ENCODE data around the gene ANKRD62. TPM values are rescaled to one million over a fixed set of nuclear protein-coding genes. Genes with fewer than 3 reads are reported as not detected.
A peak's percentile ranks its signal among the peaks of the same experiment; 100 is the strongest.

The ANKRD62 gene
- total RNA-seq (2014; rRNA removed; shearing (Covaris generic); ENCODE audit: low replicate concordance) = 0.61 TPM in 1 of 2 replicates, not detected in the other

- DNase-seq (ENCODE audit: low read depth) = no peak
- in situ Hi-C loops (cut with HindIII; ENCODE audit: low pct_unique_long_range_greater_than_20kb, low sequenced_read_pairs) = no loop called here
These were observed at the start of gene ANKRD62 for GRCh38 chr18:12093520-12094257. Gene ANKRD62, plus strand, starts transcription at chr18:12093843. Its CDS starts 175 bp downstream, at chr18:12094018.

GRCh38 chr18:12044591-12044990, 49.1 kb upstream of the ANKRD62 start:
- no peak for DNase-seq (ENCODE audit: low read depth)
- in situ Hi-C loops (cut with HindIII; ENCODE audit: low pct_unique_long_range_greater_than_20kb, low sequenced_read_pairs) = no loop called here

DNA sequence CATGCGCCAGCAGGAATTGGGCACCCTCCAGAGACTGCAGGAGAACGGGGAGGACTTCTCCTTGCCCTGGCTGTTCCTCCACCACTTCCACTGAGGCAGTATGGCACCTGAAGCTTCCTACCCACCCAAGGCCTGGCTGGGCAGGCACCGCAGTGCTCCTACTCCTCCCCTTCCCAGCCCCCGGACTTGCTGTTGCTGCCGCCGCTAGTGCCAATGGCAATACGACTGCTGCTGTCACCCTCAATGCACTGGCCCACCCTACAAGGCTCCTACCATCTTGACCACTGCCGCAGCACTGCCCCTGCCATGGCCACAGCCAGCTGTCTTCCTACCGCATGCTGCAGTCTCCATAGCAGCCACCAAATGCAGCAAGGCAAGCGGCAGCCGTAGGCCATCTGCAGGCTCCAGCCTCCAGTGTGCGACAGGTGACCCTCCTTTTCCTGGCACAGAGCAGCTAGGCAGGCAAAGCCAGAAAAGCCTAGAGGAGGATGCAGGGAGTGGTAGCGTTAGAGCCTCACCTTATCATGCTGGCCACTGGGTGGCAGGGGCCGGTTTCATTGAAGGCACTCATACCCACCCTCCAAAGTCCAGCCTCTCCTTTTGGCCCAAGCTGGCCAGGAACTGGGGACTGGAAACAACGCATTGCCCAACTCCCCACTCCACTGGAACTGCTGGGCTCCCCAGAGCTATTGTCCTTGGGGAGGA, 47.4 kb upstream of the ANKRD62 start:
- no peak for DNase-seq (ENCODE audit: low read depth)
- in situ Hi-C loops (cut with HindIII; ENCODE audit: low pct_unique_long_range_greater_than_20kb, low sequenced_read_pairs) = no loop called here

DNA sequence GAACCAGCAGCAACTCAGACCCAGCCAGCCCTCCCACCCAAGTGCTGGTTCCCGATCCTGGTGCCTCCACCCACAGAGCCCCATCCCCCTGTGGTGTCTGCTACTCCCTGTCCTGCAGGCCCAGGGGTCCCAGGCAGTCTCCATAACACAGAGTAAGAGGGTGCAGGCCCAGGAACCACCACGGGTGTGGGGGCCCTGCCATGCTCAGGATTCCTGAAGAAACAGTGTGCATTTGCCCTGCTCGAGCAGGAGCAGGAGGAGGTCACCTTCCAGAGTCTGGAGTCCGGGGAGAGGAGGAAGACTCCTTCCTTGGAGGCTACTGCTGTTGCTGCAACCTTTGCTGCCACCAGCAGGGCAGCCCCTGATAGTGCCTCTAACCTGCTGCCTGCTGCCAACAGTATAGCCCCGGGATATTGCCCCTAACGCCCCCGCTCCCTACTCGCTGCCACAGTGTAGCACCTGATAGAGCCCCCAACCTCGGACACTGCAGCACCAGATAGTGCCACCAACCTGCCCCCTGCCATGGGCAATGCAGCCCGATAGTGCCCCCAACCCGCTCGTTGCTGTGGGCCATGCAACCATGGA, 46.8 kb upstream of the ANKRD62 start:
- in situ Hi-C loops (cut with HindIII; ENCODE audit: low pct_unique_long_range_greater_than_20kb, low sequenced_read_pairs) = no loop called here
- DNase-seq (ENCODE audit: low read depth) = no peak

DNA sequence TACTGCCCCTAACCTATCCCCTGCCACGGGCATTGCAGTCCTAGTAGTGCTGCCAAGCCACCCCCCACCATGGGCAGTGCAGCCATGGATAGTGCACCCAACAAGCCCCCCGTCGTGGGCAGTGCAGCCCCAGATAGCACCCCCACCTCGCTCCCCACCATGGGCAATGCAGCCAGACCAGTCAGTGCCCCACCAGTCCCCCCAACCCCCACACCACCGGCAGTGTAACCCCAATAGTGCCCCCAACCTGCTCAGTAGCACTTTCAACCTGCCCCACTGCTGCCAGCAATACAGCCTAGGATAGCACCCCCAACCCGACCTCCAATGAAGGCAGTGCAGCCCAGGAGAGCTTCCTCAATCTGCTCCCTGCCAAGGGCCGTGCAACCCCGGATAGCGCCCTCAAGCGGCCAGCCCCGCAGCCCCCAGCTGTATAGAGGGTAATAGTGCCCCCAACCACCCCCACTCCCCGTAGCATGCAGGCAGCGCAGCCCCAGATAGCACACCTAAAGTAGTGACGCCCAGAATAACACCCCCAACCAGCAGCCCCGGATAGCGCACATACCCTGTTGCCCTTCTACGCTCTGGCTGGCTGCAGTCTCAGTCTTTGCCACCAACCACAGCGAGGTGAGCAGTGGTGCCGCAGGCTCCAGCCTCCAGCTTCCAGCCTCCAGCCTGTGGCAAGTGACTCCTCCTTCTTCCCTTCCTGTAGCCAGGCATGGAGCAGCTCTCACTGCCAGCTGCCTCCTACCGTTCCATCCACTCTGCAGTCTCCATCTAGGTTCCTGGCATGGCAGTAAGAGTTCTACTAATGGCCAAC, 45.4 kb upstream of the ANKRD62 start:
- in situ Hi-C loops (cut with HindIII; ENCODE audit: low pct_unique_long_range_greater_than_20kb, low sequenced_read_pairs) = no loop called here
- no peak for DNase-seq (ENCODE audit: low read depth)

DNA sequence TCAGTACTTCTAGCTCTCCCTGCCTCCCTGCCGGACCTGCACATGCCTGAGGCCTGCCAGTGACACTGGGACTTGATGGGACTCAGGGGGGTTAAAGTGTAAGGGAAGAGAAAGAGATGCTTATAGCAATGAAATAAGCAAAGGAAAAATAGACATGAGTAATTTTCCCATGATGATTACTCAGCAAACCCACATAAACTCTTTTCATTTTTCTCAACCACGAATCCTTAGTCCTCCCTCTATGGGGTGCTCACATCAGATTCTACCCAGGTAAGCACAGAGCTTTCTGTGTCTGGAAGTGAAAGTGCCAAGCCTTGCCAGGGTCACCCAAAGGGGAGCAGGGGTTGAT, 44.8 kb upstream of the ANKRD62 start:
- in situ Hi-C loops (cut with HindIII; ENCODE audit: low pct_unique_long_range_greater_than_20kb, low sequenced_read_pairs) = no loop called here
- DNase-seq (ENCODE audit: low read depth) = peak; percentile 53

DNA sequence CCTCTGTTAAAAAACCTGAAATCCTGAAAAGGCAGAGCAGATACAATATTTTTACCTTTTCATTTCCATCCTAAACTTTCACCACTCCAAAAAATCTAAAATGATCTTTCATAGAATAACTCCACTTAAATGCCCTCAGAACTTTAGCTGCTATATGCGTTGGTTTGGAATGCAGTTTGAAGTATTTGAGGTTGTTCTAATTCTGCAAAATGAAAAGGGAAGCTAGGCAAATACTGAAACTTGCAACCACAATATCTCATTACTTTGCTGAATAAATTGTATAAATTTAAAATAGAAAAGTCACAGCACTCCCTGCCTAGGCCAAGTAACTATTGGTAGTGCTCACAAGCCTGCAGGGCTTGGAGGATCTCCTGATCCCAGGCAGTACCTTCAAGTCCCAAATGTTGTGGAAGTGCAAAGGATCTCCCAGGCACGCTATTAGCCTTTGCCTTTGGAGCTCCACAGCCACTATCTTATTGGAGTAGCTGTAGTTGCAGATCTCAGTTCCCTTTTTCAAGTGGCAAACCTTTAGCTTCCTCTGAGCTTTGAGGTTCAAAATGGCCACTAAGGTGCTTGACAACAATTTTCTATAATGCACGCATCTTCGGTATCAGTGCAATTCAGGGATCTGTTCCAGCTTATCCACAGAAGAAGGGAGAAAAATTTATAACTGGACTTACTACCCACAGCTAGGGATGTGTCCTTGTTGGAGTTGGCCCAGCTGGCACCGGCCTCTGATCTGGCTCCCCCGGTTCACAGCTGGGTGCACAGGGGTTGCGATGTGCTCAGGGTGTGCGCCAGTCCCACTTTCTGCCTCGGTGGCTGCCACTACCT, 43.4 kb upstream of the ANKRD62 start:
- in situ Hi-C loops (cut with HindIII; ENCODE audit: low pct_unique_long_range_greater_than_20kb, low sequenced_read_pairs) = no loop called here
- no peak for DNase-seq (ENCODE audit: low read depth)

DNA sequence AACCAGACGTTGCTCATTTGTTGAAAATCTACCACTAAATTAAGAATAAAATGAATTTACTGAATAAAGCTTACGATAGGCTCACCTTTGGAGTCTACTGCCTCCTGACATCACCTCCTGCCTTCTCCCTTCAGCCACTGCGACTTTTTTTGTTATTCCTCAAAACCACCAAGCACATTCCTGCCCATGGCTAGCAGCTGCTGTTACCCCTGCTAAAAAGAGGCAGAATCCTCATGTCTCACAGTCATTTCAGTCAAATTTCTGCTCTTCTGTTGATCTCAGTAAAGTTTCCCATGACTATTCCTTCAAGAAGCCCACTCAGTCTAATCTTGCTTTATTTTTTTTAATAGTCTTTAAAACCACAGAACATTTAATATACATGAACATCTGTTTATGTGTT, 40.8 kb upstream of the ANKRD62 start:
- in situ Hi-C loops (cut with HindIII; ENCODE audit: low pct_unique_long_range_greater_than_20kb, low sequenced_read_pairs) = no loop called here
- no peak for DNase-seq (ENCODE audit: low read depth)

GRCh38 chr18:12053289-12053688, 40.4 kb upstream of the ANKRD62 start:
- in situ Hi-C loops (cut with HindIII; ENCODE audit: low pct_unique_long_range_greater_than_20kb, low sequenced_read_pairs) = no loop called here
- DNase-seq (ENCODE audit: low read depth) = no peak

- in situ Hi-C loops (cut with HindIII; ENCODE audit: low pct_unique_long_range_greater_than_20kb, low sequenced_read_pairs) = no loop called here
- no peak for DNase-seq (ENCODE audit: low read depth)
These were observed 37.4 kb upstream of the ANKRD62 start for GRCh38 chr18:12056034-12056883.

DNA sequence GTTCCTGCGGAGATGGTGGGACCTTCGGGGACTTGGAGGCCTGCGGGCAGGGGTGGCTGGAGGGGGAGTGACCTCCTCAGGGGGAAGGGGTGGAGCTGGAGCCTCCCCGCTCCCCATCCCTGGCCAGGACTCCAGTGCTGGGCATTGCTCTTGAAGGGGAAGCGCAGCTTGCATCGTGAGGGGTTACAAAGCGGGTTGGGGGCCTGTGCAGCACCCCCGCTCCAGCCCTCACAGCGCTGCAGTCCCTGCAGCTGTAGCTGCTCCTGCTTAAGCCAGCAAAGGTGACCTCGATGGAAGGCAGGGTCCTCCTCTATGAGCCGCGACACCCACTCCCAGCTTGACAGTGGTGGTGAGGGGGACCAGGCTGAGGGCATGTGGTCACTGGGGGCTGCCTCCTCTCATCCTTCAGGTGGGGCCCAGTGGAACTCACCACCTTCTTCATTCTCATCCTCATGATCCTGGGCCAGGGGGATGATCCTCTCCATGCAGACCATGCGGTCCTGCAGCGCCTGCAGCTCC, 36.7 kb upstream of the ANKRD62 start:
- DNase-seq (ENCODE audit: low read depth) = no peak
- in situ Hi-C loops (cut with HindIII; ENCODE audit: low pct_unique_long_range_greater_than_20kb, low sequenced_read_pairs) = no loop called here

GRCh38 chr18:12057419-12058039, 36.1 kb upstream of the ANKRD62 start:
- no peak for DNase-seq (ENCODE audit: low read depth)
- in situ Hi-C loops (cut with HindIII; ENCODE audit: low pct_unique_long_range_greater_than_20kb, low sequenced_read_pairs) = no loop called here

GRCh38 chr18:12059334-12060181, 34.1 kb upstream of the ANKRD62 start:
- peak; percentile 95 for DNase-seq (ENCODE audit: low read depth)
- in situ Hi-C loops (cut with HindIII; ENCODE audit: low pct_unique_long_range_greater_than_20kb, low sequenced_read_pairs) = no loop called here

GRCh38 chr18:12060182-12060870, 33.3 kb upstream of the ANKRD62 start:
- DNase-seq (ENCODE audit: low read depth) = no peak
- in situ Hi-C loops (cut with HindIII; ENCODE audit: low pct_unique_long_range_greater_than_20kb, low sequenced_read_pairs) = no loop called here

DNA sequence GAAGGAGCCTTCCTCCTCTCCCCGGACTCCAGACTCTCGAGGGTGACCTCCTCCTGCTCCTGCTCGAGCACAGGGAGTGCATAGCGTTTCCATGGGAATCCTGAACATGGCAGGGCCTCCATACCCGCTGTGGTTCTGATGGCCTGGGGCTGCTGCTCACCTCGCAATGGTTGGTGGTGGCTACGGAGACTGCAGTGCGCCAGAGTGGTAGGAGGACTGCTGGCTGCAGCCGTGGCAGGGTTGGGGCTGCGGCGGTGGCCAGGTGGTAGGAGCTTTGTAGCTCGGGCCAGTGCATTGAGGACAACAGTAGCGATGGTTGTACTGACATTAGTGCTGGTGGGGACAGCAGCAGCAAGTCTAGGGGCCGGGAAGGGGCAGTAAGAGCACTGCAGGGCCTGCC, 32.0 kb upstream of the ANKRD62 start:
- in situ Hi-C loops (cut with HindIII; ENCODE audit: low pct_unique_long_range_greater_than_20kb, low sequenced_read_pairs) = no loop called here
- DNase-seq (ENCODE audit: low read depth) = no peak

Data from Caki2 (cell line).